ENCODE data around the gene IRS1.

IRS1 gene

DNA sequence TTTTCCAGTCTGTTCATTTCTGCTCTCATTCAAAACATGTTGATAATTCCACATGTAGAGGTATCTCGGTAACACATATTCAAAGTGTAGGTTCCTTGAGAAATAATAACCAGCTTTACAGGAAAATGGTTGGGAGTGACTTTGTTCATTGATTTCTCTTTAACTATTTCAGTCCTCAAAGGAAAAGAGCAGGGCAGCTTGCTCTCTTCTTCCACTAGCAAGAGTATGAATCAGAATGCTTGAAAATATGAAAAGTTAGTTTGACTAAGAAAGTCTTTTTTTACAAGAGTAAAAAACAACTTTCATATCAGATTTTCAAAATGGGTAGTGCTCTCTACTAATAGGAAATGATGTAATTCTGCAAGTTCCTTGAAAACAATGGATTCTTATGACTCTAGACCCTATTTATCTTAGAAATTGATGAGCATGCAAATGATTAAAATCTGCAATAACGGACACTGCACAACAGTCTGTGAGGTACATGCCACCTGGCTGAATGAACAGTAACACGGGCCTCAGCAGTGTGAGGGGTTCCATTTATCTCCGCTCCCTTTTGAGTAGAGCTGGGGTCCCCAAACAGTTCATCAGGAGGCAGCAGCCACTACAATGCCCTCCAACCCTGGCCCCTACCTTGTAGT is 65.6 kb downstream of the IRS1 start:
- ChIA-PET POLR2A (ENCODE audit: low non-redundant PET) (no interaction called here), CTCF (interaction anchor here (0.6 to 0.7 kb wide), 3 partner anchors 32 to 91 kb away, joined by 3 read pairs; no protein-coding TSS in a partner anchor)
- no peak overlapping the region for H3K27ac ChIP-seq
- DNase-seq (ENCODE audit: low spot score) = no peak
- no peak for TF ChIP-seq CTCF (conservative IDR thresholded peaks at IDR 0.05; ENCODE audit: low read depth)

DNA sequence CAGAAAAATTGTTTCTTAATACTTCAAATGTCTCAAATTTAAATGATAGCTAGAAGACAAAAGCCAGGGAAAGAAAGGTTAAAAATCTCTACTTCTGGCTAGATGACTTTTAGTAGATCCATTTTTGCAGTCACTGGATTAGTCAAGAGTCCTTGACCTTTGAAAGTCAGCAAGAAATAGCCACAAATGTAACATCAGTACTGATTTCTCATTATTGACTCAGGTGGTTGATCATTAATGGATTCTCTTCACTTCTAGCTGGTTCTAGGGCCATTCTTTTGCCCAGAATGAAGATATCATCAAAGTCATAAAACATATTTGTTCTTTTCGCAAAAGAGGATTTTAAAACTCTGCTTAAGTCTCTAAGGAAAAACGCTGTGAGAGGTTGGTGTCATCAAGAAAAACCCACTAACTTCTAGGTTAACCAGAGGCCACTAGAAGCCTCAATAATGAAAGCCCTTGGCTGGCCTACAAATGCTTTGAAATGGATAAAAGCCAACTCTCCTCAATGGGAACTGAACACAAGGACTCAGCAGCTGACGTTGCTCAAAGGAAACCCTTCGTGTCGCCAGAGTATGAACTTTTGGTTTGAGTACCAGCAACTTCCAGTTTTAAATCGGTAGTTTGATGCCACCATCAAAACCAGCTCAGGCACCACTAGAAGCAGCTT is 66.3 kb downstream of the IRS1 start:
- CTCF ChIA-PET = interaction anchor here (0.6 to 0.7 kb wide), 2 partner anchors 40 to 91 kb away, joined by 3 read pairs; no protein-coding TSS in a partner anchor
- no peak for TF ChIP-seq CTCF (conservative IDR thresholded peaks at IDR 0.05; ENCODE audit: low read depth)
- POLR2A ChIA-PET (ENCODE audit: low non-redundant PET) = no interaction called here
- DNase-seq (ENCODE audit: low spot score) = no peak
- no peak overlapping the region for H3K27ac ChIP-seq

GRCh38 chr2:226732478-226733188 is 67.0 kb downstream of the IRS1 start:
- no peak overlapping the region for H3K27ac ChIP-seq
- ChIA-PET POLR2A (ENCODE audit: low non-redundant PET) (no interaction called here), CTCF (interaction anchor here (0.6 kb wide), 1 partner anchor 21 kb away, joined by 3 read pairs; no protein-coding TSS in a partner anchor)
- no peak for TF ChIP-seq CTCF (conservative IDR thresholded peaks at IDR 0.05; ENCODE audit: low read depth)
- DNase-seq (ENCODE audit: low spot score) = no peak

GRCh38 chr2:226730481-226730880 is 69.1 kb downstream of the IRS1 start:
- POLR2A ChIA-PET (ENCODE audit: low non-redundant PET) = no interaction called here
- H3K27ac ChIP-seq = peak overlapping the region; percentile 7; the same call in 1 of the 2 replicates
- CTCF ChIA-PET = interaction anchor here (0.6 kb wide), 1 partner anchor 396 kb away, joined by 3 read pairs; no protein-coding TSS in a partner anchor
- no peak for TF ChIP-seq CTCF (conservative IDR thresholded peaks at IDR 0.05; ENCODE audit: low read depth)
- DNase-seq (ENCODE audit: low spot score) = peak; percentile 4

- H3K27ac ChIP-seq = no peak overlapping the region
- DNase-seq (ENCODE audit: low spot score) = no peak
- POLR2A ChIA-PET (ENCODE audit: low non-redundant PET) = no interaction called here
- no peak for TF ChIP-seq CTCF (conservative IDR thresholded peaks at IDR 0.05; ENCODE audit: low read depth)
- CTCF ChIA-PET = interaction anchor here (0.7 kb wide), 2 partner anchors 13 to 551 kb away, joined by 3 to 4 read pairs; no protein-coding TSS in a partner anchor
These were observed 70.6 kb downstream of the IRS1 start for GRCh38 chr2:226728996-226729395.

DNA sequence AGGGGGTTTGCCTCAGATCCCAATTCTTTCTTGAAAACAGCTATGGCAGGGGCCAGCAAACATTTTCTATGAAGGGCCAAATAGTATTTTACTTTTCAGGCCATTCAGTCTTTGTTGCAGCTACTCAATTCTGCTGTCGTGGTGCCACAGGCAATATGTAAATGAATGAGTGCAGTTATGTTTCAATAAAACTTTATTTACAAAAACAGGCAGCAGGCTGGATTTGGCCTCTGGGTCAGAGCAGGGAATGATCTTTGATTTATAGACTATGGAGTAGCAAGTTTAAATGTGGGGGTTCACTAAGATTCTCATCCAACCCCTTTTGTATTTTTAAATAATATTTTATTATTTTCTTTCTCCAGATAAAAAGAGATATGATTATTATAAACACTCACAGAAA is 72.4 kb downstream of the IRS1 start:
- DNase-seq (ENCODE audit: low spot score) = no peak
- ChIA-PET POLR2A (ENCODE audit: low non-redundant PET) (no interaction called here), CTCF (interaction anchor here (0.6 kb wide), 1 partner anchor 773 kb away, joined by 3 read pairs; no protein-coding TSS in a partner anchor)
- no peak for TF ChIP-seq CTCF (conservative IDR thresholded peaks at IDR 0.05; ENCODE audit: low read depth)
- no peak overlapping the region for H3K27ac ChIP-seq

All from RWPE1 (cell line).